NCI-H128 (cell line): Measurements from ENCODE around the gene KCNIP2.

Experiments
- DNase-seq: peaks from one replicate; lab custom pipeline; 2025; ENCODE audit not compliant: unreplicated experiment; lab: John Stamatoyannopoulos, UW

Gene KCNIP2

DNA sequence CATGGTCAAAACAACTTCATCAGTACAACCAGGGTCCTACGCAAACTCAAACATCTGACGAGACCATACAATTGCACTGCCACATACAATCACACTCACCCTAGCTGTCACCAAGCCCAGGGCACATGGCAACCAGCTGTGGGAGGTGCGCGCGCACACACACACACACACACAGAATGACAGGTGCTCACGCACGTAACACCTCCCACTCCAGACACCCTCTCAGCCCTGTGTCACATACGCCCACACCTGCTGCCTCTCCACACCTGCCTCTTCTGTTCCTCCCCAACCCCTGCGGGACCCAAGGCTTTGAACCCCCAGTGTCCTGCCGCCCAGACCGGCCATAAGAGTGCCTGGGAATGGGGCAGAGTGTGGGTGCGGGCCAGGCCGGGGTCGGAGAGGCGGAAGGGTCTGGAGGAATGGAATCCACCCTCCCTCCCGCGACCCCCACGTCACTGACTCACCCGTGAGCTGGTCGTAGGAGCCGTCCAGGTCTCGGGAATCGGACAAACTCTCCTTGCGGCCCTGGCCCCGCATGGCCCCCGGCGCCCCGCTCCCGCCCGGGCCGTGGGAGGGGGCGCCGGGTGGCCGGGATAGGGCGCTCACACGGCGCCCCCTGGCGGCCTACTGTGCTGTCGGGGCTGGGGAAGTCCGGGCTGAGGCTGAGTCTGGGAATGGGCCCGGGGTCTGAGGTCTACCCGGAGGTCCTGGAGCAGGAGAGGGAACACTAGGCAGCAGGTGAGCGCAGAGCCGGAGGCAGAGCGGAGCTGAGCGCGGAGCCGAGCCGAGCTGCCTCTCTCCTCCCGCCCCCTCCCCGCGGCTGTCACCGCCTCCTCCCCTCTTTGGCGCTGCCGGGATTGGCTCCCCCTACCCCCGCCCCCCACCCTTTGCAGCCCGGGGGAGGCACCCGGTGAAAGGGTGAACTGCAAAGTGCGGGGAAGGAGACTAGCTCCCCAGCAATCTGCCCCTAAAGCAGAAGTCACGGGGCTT lies at the start of gene KCNIP2:
KCNIP2 (minus strand) TSS at position 769 of the 990 bp plus-strand sequence; CDS start at position 537, 232 bp downstream.
- peak; percentile 9 for DNase-seq

DNA sequence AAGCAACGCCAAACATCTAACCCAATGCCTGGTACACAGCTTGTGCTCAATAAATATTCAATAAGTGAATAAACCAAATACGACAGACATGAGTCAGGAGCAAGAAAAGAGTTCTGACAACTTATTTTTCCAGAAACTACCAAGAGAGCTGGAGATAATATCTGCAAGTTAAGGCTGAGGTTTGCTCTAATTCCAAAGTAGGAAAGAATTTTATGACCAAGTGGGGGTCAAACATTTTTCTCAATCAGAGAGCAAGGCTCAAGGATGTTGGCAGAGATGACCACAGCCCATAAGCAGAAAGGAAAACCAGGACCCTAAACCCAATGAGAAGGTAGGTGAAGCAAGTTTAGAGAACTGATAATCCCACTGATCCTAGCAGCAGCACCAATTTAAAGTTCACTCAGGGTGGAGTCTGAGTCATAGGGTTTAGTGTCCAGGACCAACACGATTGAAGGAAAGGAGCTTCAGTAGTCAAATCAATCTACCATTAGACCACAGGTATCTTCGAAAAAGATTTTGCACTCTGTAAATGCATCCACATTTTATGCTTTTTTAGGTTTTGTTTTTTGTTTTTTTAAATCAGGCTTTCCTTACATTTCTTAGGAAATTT lies 49.3 kb upstream of the KCNIP2 start:
- DNase-seq: no peak

DNA sequence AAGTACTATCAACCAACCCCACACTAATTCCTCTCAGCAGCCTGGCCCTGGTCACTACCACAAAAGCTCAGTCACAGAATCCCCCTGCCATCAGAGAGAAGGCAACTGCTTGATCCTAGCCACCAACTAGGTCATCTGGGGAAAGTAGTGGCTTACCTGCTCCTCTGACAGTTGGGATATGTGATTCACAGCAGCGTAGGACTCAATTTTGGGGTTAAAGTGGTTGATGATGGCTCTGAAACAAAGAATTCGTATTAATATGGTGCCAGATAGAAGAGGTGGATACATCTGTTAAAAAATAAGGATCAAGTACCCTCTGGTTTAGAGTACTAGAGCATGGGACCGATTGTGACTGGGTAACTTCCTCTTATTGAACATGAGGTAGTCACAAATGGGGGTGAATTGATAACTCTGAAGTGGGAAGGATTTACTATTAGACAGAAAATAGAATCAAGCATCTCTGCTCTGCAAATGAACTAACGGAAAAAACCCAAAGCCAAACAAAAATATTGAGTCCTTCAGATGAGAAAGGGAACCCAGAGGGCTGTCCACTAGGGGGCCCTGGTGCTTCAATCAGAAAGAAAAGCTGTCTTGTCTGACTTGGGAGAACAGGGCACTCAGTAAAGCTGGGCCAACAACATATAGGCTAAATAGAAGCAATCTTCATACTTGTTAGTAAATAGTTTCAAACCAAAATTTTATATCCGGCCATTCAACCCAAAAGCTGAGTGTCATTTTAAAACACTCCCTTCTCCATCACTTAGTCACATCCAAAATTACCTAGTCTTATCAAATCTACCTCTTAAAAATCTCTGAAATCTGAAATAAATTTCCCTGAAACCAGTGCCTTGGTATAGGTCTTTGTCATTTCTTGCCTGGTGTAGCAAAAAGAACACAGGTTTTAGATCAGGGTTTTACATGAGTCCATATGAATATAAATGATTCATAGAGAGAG lies 45.9 kb upstream of the KCNIP2 start:
- DNase-seq: peak; percentile 17

- DNase-seq: no peak
These were observed 44.8 kb upstream of the KCNIP2 start for GRCh38 chr10:101888251-101888949.

DNA sequence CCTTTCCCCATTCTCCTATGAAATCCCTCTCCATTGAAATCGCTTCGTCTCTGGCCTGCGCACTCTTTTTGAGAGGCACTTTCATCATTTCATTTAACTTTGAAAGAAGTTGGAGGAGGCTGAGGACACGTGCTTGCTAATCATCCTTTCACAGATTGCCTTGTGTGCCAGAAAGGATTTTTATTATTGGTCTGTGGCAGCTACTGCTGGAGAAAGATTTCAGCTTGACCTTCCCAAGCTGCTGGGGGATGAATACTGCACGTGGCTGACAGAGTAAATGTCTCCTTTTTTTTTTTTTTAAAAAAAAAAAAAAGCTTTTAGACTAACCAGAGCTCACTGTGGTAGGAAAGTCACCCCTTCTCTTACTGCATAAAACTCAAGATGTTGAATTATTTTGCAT lies 44.2 kb upstream of the KCNIP2 start:
- DNase-seq: no peak

DNA sequence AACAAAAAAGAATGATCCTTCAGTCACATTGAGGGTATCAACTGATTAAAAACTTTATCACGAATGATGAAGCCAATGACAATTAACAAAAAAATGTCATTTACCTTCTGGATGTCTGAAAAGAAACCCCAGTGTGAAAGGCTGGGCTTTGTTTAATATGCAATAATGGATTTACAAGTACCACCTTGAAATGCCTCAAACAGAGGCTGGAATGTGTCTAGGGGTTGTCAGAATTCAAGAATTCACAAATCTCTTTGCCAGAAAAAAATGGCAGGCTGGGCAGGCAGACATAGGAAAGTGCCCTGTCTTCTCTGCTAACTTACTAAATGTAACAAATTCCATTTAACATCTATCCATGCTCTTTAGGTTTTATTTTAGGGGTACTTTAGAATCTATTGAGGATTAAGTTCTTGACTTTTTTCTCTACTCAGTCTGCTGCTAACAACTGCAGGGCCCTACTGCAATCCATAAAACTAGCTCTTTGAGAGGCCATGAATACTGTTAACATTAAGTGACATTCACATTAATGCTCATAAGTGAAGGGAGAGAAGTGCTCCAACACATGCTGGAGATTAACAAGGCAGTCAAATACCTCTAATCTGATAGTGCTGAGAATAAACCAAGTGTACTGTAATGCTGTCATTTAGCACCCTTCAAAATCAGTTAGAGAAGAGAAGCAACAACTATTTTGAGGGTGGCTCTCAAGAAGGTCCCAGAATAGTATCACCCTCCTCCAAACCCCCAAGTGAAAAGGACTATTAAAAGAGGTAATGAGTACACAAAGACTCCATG lies 43.1 kb upstream of the KCNIP2 start:
- no peak for DNase-seq

- no peak for DNase-seq
These were observed 37.6 kb upstream of the KCNIP2 start for GRCh38 chr10:101881036-101881774.

DNA sequence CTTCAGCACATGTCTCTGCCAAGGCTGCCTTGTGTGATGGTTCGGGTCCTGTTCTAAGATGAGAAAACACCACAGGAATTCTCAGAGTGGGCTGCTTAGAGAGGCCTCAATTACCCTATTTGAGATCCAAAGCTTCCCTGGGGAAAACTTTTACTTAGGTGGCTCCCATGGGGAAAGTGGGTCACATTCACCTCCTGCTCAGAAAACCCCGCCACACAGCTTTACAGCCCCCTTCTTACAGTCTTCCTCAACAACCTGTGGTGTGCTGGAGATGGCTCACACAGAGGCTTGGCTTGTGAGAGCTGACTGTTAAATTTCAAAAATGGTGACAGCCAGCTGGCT lies 36.6 kb upstream of the KCNIP2 start:
- no peak for DNase-seq

- DNase-seq: no peak
These were observed 36.0 kb upstream of the KCNIP2 start for GRCh38 chr10:101879456-101880231.

DNA sequence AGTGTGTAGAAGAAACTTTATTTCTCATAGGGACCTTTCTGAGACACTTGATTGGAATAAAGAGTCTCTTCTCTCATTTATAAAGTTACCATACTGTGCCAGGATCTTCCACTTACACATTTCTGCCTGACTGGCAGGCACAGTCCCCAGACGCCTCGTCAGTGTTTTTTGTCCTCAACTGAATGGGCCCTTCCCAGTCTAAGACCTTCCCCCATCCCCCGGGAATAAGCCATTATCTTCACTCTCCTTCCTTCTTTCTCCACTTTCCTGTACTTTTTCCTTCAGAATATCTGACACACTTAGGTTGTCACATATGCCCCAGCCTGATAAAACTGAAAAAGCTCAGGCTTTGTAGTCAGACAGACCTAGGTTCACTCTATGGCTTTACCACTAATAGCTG lies 35.3 kb upstream of the KCNIP2 start:
- no peak for DNase-seq

DNA sequence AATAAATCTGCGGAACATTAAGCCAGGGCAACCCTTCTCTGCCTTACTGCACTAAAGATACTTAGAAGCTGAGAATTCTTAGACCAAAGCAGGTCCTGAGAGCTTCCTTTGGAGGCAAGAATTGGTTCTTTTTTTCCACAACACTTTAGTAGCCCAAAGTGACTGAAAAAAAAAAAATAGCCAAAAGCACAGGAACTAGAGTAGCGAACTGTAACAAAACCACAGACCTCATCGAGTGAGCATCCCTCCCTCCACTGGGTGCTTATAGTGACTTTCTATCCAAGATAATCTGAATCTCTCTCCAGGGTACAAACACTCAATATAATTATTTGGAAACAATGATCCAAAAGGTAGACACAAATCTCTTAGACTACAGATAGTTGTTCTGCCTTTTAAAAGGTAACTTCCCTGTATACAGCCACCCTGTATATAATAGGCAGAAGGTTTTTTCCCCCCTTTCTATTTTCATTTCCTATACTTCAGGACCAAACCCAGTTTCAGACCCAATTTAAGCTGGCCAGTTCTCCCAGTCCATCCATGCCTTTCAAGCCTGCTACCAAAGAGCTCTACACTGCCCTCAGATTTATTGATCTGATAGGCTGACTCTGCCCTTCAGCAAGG lies 31.6 kb upstream of the KCNIP2 start:
- DNase-seq: no peak

DNA sequence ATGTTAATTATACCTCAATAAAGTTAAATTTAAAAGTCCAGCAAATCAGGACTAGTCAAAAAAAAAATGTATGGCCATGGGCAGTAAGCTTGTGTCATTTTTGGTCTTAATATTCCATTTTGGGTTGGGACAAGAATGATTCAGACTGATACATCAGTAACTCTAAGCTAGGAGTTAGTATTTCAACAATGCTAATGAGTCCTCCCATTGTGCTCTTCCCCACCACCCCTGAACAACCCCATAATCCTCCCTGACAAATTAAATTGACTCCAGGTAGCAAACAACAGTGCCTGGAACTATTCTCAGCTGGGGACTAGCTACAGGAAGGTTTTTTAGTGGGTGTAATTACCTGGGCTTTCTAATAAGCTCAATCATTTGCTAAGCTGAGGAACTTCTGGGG lies 30.7 kb upstream of the KCNIP2 start:
- no peak for DNase-seq

DNA sequence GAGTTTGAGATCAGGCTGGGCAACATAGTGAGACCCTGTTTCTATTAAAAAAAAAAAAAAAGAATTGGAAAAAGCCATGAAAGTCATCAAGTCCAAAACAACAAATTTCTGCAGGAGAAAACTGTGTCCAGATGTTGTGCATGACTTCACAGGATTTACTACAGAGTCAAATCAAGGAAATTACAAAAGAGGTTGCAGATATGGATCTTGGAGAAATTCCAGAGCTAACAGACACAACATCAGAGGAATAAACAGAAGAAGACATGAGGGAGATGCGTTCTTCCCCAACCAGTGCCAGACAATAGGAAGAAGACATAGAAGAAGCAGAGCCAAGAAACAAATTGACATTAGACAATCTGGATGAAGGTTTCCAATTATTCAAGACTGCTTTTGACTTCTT lies 24.3 kb upstream of the KCNIP2 start:
- DNase-seq: no peak

DNA sequence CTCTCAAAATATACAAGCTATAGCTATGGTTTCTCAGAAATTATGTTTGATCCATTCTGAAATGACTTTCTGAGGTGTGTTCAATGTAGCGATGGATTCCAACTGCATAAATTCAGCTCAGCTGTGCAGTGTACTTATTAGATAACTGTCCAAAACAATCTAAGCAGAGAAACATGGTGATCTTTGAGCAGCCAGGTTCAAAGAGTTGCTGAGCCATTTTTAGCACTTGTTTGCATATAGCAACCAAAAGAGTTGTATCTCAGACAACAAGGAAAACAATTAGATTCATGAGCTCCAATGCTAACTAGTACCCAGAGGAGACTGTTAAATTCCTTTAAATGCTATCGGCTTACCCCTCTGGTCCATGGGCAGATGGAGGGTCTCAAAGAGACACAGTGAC lies 15.9 kb upstream of the KCNIP2 start:
- no peak for DNase-seq

DNA sequence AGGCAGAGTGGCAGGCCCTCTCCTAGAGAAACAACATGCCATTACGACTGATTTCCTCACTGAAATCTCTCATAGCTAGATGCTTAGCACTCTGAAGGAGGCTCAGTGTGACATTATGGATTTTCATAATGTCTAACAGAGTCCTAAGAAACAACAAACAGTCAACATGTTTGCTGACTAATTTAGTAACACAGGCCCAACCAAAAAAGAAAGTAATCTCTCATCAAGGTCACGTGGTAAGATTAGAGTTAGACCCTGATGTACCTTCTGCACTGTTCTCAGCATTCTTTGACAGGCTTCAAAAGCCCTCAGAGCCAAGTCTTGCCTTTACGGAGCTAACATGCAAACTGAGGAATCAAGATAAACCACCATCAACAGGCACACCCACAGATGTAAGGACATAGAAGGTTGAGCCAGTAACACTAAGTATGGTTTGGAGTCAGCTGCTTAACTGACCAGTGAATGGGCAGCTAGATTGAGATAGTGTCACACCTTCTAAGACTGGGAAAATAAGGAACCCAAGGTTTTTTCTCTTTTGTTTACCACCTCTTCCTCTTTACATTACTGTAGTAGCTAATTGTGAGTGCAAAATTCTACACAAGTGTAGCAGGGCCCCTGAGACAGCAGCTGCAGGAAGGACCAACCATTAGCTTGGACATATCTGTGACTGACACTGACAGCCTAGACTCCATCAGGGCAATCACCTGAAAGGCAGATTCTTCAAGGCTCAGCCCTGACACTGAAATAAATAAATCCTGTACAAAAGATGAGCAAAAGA lies 15.3 kb upstream of the KCNIP2 start:
- no peak for DNase-seq

DNA sequence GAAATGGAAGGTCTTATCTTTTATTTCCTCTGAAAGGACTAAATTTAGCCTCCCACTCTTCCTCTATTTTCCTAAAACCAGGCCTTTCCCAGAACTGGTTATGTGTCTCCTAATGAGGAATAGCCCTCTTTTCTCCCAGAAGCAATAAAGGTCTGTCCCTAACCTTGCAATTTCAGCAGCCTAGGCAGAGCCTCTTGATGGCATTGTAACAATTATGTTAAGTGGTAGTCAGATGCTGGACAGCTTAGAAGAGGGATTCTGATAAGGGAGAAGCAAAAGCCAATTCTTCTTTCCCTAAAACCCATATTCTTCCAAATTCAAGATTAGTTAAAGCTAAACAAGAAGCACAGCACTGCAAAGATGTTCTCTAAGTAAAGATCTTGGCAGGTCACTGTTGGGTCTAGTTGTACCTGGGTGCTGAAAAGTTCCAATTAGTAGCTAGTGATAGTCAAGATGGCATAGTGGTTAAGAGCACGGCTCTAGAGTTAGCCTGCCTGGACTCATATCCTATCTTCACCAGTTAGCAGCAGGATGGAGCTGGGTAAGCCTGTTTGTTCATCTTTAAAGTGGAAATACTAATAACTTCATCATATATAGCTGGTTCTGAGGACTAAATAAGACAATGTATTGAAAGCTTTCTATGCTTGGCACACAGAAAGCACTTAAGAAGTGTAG lies 14.3 kb upstream of the KCNIP2 start:
- DNase-seq: no peak

DNA sequence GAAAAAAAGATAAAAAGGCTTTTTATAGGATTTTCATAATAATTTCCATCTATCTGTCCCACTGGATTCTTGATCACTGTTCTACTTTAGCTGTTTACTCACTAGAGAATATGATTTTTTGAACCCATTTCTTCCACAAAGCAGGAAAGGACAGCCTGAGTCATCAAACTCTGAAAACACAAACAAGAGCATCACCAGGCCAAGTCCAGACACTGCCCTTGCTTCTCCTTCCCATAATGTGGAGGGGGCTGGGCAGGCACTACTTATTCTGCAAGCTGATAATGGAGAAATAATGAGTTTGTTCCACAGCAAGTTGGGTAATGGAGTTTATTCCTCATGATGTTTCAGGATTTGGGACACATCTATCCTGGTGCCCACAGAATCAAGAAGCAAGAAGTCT lies 13.0 kb upstream of the KCNIP2 start:
- DNase-seq: no peak
